Coronary artery (tissue), 2 donors: Measurements from ENCODE around the gene CLTCL1.

ENCODE experiments used
- DNase-seq: peaks from one replicate; pipeline ENCODE4 v3.0.0-alpha.2; 2017; ENCODE audit warnings: low spot score
- H3K27ac ChIP-seq, 2 donors: fragments of 200-600 bp; sonication (generic); one replicate each; pipeline ENCODE4 v1.5.1; 2016 to 2019
- H3K4me3 ChIP-seq: fragments of 200-600 bp; sonication (generic); 2 replicates; pipeline ENCODE4 v1.5.1; 2016; ENCODE audit warnings: mild to moderate bottlenecking, moderate library complexity
- TF ChIP-seq, protein P1 (sequence below): fragments of 200-600 bp; sonication (generic); IDR thresholded peaks from one replicate; pipeline ENCODE4 v1.5.1; 2019; ENCODE audit warnings: antibody characterized with exemption

The CLTCL1 gene

GRCh38 chr22:19304547-19304946 is 13.0 kb upstream of the CLTCL1 start:
- TF ChIP-seq, protein P1, sequence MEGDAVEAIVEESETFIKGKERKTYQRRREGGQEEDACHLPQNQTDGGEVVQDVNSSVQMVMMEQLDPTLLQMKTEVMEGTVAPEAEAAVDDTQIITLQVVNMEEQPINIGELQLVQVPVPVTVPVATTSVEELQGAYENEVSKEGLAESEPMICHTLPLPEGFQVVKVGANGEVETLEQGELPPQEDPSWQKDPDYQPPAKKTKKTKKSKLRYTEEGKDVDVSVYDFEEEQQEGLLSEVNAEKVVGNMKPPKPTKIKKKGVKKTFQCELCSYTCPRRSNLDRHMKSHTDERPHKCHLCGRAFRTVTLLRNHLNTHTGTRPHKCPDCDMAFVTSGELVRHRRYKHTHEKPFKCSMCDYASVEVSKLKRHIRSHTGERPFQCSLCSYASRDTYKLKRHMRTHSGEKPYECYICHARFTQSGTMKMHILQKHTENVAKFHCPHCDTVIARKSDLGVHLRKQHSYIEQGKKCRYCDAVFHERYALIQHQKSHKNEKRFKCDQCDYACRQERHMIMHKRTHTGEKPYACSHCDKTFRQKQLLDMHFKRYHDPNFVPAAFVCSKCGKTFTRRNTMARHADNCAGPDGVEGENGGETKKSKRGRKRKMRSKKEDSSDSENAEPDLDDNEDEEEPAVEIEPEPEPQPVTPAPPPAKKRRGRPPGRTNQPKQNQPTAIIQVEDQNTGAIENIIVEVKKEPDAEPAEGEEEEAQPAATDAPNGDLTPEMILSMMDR = no peak
- DNase-seq = no peak
- no peak overlapping the region for H3K4me3 ChIP-seq
- no peak overlapping the region for H3K27ac ChIP-seq

DNA sequence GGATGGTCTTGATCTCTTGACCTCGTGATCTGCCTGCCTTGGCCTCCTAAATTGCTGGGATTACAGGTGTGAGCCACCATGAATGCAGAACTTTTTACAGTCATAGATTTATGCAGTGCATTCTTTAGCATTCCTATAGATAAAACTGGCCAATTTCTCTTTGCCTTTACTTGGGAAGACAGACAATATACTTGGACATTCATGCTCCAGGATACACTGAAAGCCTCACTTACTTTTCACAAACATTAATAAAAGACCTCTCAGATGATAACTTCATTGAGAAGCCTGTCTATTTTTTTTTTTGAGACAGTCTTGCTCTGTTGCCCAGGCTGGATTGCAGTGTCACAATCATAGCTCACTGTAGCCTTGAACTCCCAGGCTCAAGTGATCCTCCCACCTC is 12.3 kb upstream of the CLTCL1 start:
- DNase-seq = no peak
- H3K4me3 ChIP-seq = no peak overlapping the region
- TF ChIP-seq, protein P1 = no peak
- H3K27ac ChIP-seq = no peak overlapping the region

DNA sequence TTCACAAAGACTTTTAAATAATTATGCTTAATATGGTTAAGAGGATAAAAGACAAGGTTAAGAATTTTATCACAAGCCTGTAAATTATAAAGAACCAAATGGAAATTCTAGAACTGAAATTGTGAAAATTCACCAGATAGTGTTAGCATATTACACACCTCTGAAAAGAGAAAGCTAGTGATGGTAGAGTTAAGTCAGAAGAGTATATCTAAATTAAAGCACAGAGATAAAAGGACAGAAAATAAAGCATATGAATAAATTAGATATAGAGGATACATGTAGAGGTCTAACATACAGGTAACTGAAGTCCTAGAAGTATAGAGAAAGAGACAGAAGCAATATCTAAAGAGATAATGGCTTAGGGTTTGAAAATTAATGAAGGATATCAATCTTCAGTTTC is 4.2 kb upstream of the CLTCL1 start:
- TF ChIP-seq, protein P1 = no peak
- no peak overlapping the region for H3K27ac ChIP-seq
- H3K4me3 ChIP-seq = no peak overlapping the region

DNA sequence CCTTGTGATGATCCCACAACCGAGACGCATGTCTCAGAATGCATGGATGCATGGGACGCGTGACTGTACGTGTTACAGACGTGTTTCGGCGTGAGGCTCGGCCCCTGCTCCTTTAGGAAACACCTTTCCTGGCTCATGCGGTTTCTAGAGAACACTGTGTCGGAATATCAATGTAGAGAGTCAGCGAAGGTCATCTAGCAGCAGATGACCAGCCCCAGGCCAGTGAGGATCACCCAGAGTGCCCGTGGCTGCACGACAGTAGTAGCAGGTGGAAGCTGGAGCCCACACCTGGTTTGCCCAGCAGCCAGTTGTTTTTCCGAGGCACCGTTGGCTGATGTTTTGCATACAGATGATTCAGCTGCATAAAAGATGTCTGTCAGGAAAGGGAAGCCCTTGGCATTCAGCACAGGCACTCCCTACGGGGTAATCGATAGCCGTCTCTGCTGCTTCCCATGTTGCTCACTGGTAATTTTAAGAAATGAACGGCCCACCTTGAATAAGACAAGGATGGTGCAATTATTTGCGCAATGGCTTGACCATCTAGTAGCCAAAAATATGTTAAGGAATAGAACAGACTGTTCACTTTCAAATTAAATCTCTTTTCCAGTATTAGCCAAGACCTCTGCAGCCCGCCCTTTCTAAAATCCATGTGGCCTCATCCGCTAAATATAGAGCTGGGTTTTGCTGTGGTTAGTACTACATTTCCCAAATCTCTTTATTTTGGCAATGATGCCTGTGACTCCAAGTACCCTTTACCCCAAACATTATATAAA is 1.1 kb upstream of the CLTCL1 start:
- TF ChIP-seq, protein P1 = no peak
- peak overlapping the region; percentile 58 to 87 for H3K27ac ChIP-seq
- peak; percentile 73 for DNase-seq
- H3K4me3 ChIP-seq = peak overlapping the region; percentile 98

More for the DNA sequence above, 4.2 kb upstream of the CLTCL1 start:
- DNase-seq = no peak

DNA sequence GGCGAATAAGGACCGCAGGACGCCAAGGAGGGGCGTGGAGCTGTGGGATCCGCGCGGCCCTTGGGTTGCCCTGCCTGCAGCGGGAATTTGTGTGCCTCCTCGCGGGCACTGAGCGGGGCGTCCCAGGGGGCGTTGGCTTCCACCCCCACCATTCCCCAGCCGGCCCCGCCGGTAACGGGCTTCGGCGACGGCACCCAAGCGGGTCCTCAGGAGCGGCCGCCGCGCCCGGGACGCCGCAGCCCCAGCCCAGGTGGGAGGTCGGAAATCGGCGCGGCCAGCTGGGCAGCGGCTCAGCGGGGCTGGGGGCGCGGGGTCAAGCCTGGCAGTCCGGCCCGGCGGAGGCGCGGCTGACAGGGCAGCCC is 320 bp downstream of the CLTCL1 start:
- H3K27ac ChIP-seq = peak overlapping the region; percentile 74 to 87
- TF ChIP-seq, protein P1 = no peak
- H3K4me3 ChIP-seq = peak overlapping the region; percentile 98
- DNase-seq = peak; percentile 78

GRCh38 chr22:19290400-19291217 is 910 bp downstream of the CLTCL1 start:
- no peak for DNase-seq
- peak overlapping the region; percentile 98 for H3K4me3 ChIP-seq
- H3K27ac ChIP-seq = peak overlapping the region; percentile 74 to 87
- TF ChIP-seq, protein P1 = no peak
